HEK293T (cell line): Measurements from ENCODE around the gene SLC3A2.

Experiments
- CTCF ChIA-PET: fragments of 350-600 bp; formaldehyde crosslinking; extraction: SDS; loops from one replicate; lab custom pipeline; 2021; ENCODE audit warnings: antibody characterized with exemption, inconsistent platforms; lab: Yijun Ruan, JAX
- POLR2A ChIA-PET: fragments of 350-600 bp; formaldehyde crosslinking; extraction: SDS; loops from one replicate; lab custom pipeline; 2020; ENCODE audit warnings: antibody characterized with exemption, inconsistent platforms; lab: Yijun Ruan, JAX
- DNase-seq: peaks from one replicate; pipeline ENCODE4 v3.0.0; 2012; ENCODE audit warnings: mixed read lengths; ENCODE audit errors: extremely low spot score
- ARNT ChIP-seq: fragments of 450-650 bp; IDR thresholded peaks from 2 replicates; pipeline ENCODE4 v1.6.1; 2017; ENCODE audit warnings: mild to moderate bottlenecking
- BHLHE40 ChIP-seq: fragments of 450-650 bp; IDR thresholded peaks from 2 replicates; pipeline ENCODE4 v1.6.1; 2016; ENCODE audit warnings: mild to moderate bottlenecking, moderate library complexity, borderline replicate concordance
- CTBP1 ChIP-seq: fragments of 450-650 bp; IDR thresholded peaks from 2 replicates; pipeline ENCODE4 v1.6.1; 2016; ENCODE audit warnings: borderline replicate concordance
- ELF4 ChIP-seq: fragments of 450-650 bp; IDR thresholded peaks from 2 replicates; pipeline ENCODE4 v1.6.1; 2017; ENCODE audit warnings: antibody characterized with exemption
- FOXA1 ChIP-seq: fragments of 450-650 bp; IDR thresholded peaks from 2 replicates; pipeline ENCODE4 v1.6.1; 2016; ENCODE audit warnings: mild to moderate bottlenecking
- FOXK2 ChIP-seq: fragments of 450-650 bp; IDR thresholded peaks from 2 replicates; pipeline ENCODE4 v1.6.1; 2016; ENCODE audit warnings: mild to moderate bottlenecking
- FOXM1 ChIP-seq: fragments of 450-650 bp; IDR thresholded peaks from 2 replicates; pipeline ENCODE4 v1.6.1; 2017; ENCODE audit warnings: mild to moderate bottlenecking, borderline replicate concordance
- HDGF ChIP-seq: fragments of 450-650 bp; IDR thresholded peaks from 2 replicates; pipeline ENCODE4 v1.6.1; 2017; ENCODE audit warnings: antibody characterized with exemption, borderline replicate concordance
- L3MBTL2 ChIP-seq: fragments of 450-650 bp; conservative IDR thresholded peaks from 2 replicates; pipeline ENCODE4 v1.6.1; 2016; ENCODE audit warnings: mild to moderate bottlenecking
- LEF1 ChIP-seq: fragments of 450-650 bp; IDR thresholded peaks from 2 replicates; pipeline ENCODE4 v1.6.1; 2017; ENCODE audit warnings: mild to moderate bottlenecking, borderline replicate concordance
- NFRKB ChIP-seq: fragments of 450-650 bp; IDR thresholded peaks from 2 replicates; pipeline ENCODE4 v1.6.1; 2016; ENCODE audit warnings: mild to moderate bottlenecking, moderate library complexity
- SP1 ChIP-seq: fragments of 450-650 bp; IDR thresholded peaks from 2 replicates; pipeline ENCODE4 v1.6.1; 2017
- SUZ12 ChIP-seq: fragments of 450-650 bp; IDR thresholded peaks from 2 replicates; pipeline ENCODE4 v1.6.1; 2016; ENCODE audit warnings: mild to moderate bottlenecking
- TARDBP ChIP-seq: fragments of 450-650 bp; IDR thresholded peaks from 2 replicates; pipeline ENCODE4 v1.6.1; 2016
- ZNF384 ChIP-seq: fragments of 450-650 bp; IDR thresholded peaks from 2 replicates; pipeline ENCODE4 v1.6.1; 2016
- TF ChIP-seq, protein P1 (sequence below): fragments of 450-650 bp; IDR thresholded peaks from 2 replicates; pipeline ENCODE4 v1.6.1; 2016

Gene SLC3A2

DNA sequence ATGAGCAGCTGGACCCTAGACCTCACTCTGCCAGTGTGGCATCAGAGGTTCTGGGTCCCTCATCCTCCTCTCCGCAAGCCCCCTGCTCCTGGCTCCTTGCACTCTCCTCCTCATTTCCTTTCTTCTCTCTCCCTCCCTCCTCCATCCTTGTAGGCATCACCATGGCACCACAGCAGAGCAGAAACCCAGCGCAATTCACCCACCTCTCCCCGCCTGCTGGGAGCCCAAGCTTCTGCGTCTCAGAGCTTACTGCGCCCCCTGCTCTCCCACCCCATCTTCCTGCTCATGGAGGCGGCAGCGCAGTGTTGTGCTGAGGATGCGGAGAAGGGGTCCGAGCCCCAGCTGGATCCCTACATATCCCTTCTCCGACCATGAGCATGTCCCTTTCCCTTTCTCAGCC is 38.8 kb downstream of the SLC3A2 start:
- ChIA-PET POLR2A (no interaction called here), CTCF (interaction anchor here (1.5 kb wide), 2 partner anchors 14 to 102 kb away, joined by 5 to 6 read pairs; no protein-coding TSS in a partner anchor)
- no peak for TF ChIP-seq BHLHE40
- no peak for DNase-seq

DNA sequence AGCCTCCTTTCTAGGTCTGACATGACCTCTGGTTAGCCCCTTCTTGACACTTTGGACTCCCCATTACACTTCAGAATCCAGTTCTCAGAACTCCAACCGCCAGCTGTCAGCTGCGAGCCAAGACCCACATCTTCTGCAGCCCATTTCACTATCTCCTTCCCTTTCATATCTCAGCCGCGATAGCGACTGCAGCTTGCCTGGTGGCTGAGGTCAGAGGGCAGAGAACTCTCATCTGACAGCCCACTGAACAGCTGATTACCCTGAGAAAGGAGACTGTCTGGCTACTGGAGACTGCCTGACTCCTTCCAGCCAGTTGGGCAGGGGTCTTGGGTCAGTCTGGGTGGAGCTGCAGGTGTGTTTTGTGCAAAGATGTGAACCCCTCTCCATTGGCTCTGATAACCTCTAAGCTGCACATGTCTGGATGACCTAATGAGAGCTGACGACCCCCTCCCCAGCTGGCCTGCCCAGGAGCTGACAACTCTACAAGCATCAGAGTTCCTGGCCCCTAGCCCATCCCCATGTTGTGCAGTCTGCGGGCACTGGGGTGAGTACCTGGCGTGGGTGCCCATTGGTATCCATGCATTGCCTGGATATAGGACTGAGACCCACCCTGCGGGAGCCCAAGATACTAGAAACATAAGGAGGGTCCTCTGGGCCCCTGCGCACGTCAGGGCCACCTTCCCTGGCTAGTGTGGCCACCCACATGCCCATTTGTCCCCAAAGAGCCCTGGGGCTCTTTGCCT is 39.4 kb downstream of the SLC3A2 start:
- CTCF ChIA-PET = interaction anchor here (1.5 kb wide), 1 partner anchor 14 kb away, joined by 5 read pairs; no protein-coding TSS in a partner anchor
- no peak for DNase-seq
- POLR2A ChIA-PET = no interaction called here
- TF ChIP-seq FOXM1 (no peak), FOXA1 (no peak), SP1 (no peak), FOXK2 (no peak), NFRKB (no peak), ZNF384 (no peak), SUZ12 (no peak)
- TF ChIP-seq, protein P1, sequence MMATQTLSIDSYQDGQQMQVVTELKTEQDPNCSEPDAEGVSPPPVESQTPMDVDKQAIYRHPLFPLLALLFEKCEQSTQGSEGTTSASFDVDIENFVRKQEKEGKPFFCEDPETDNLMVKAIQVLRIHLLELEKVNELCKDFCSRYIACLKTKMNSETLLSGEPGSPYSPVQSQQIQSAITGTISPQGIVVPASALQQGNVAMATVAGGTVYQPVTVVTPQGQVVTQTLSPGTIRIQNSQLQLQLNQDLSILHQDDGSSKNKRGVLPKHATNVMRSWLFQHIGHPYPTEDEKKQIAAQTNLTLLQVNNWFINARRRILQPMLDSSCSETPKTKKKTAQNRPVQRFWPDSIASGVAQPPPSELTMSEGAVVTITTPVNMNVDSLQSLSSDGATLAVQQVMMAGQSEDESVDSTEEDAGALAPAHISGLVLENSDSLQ = no peak

DNA sequence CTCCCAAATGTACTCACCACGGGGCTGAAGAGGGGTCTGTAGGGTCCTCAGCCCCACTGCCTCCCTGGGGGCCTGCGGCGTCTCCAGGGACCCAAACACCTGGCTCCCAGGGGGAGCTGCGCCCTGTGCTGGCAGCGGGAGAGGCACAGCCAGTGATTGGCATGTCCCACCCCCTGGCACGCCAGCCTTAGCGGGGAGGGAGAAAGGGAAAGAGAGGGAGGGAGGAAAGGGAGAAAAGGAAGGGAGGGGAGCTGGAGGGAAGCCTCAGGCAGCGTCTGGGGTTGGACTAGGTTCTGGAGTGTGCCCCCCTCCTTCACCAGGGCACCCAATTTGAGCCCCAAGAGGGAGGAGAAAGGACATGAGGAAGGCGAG is 40.5 kb downstream of the SLC3A2 start, which contains the start of gene CHRM1:
CHRM1 (minus strand) TSS at position 163 of the 372 bp plus-strand sequence. CDS start 10,263 bp downstream, outside the sequence.
- TF ChIP-seq BHLHE40 (no peak), CTBP1 (no peak), FOXK2 (no peak), FOXA1 (no peak), TARDBP (no peak), SUZ12 (no peak), SP1 (no peak), L3MBTL2 (no peak), FOXM1 (no peak), ZNF384 (no peak), ARNT (no peak), LEF1 (no peak), ELF4 (no peak)
- TF ChIP-seq, protein P1 = no peak
- CTCF ChIA-PET = interaction anchor here (1.0 to 1.6 kb wide), 3 partner anchors 13 to 102 kb away, joined by 3 to 6 read pairs (median 3); no protein-coding TSS in a partner anchor
- no peak for DNase-seq
- POLR2A ChIA-PET = no interaction called here

DNA sequence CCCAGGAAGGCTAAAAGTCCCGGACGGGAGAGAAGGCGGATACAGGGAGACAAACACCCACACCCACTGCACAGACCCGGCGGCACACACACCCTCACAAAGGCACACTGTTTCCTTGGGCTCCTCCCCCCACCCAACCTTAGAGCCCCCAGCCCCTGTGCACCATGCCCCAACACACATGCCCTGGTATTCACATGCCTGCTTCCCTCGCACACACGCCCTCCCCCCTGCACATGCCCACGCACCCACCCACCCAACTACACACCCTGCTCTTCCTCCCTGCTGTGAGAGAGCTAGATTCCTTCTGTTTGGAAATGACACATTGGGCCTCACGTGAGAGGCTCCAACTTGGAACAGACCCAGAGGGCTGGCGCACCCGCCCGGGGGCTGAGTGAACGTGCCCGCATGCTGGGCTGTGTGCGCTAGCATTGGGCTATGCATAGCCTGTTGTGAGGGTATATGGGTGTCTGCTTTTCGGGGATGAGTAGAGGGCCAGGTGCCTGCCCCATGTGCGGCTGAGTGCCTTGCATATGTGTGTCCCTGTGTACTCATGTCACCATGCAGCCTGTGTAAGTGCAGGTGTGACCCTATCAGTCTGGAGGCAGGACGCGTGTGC is 41.0 kb downstream of the SLC3A2 start:
- TF ChIP-seq CTBP1 (no peak), L3MBTL2 (no peak), ELF4 (no peak)
- ChIA-PET CTCF (interaction anchor here (1.0 to 1.6 kb wide), 3 partner anchors 13 to 102 kb away, joined by 3 to 6 read pairs (median 3); no protein-coding TSS in a partner anchor), POLR2A (no interaction called here)
- no peak for DNase-seq

DNA sequence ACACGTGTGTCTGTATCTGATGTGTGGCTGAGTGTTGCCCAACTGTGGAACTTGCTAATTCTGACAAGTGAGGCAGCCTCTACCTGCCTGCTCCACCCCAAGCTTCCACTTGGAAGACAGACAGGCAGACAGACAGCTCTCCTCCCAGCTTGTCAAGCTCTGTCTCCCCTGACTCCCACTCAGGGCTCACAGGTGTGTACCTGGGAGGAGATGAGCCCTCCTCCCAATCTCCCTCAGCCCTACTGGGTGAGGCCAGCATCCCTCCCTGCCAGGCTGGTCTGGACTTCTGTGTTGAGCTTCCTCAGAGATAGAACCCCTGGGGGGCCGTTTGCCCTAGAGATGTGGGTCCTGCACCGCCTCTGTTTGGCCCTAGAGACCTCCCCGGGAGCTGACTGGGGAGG is 41.5 kb downstream of the SLC3A2 start:
- TF ChIP-seq, protein P1 = no peak
- TF ChIP-seq FOXM1 (no peak), FOXA1 (no peak), LEF1 (no peak), TARDBP (no peak)
- POLR2A ChIA-PET = no interaction called here
- no peak for DNase-seq
- CTCF ChIA-PET = interaction anchor here (1.0 to 1.6 kb wide), 3 partner anchors 14 to 101 kb away, joined by 3 to 6 read pairs (median 3); no protein-coding TSS in a partner anchor

DNA sequence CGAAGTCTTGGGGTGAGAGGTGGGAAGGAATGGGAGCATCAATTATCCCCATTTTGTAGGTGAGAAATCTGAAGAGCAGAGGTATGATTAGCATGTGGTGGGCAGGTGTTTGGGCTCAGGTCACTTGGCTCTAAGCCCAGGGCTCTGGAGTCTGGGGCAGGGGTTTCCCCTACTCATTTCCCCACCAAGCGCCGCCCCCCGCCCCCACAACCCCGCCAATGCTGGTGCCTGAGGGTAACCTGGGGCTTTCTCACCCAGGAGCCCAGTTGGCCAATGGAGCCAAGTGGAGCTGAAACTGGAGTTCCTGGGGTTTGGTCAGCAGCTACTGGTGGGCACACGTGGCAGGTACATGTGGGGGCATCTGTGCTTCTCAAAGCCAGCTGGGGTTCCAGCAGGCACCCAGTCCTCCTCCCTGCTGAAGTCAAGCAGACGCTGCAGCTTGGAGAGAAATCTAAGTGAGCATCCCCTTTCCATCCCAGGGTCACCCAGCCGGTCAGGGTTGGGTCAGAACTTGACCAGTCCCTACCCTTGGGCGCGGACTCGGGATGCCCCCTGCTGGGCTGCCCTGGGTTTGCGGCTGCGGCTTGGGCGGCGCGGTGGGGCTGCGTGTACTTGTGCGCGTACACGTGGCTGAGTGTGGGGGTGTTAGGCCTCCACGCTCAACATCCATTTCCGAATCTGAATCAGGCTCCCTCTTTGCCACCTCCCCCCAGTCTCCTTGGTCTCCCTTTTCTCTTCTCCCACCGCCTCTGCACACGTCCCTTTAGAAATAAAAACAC is 42.1 kb downstream of the SLC3A2 start:
- CTCF ChIA-PET = interaction anchor here (1.3 kb wide), 1 partner anchor 101 kb away, joined by 3 read pairs; no protein-coding TSS in a partner anchor
- POLR2A ChIA-PET = no interaction called here
- DNase-seq = no peak
- no peak for TF ChIP-seq TARDBP
- no peak for TF ChIP-seq SP1
- no peak for TF ChIP-seq ZNF384
- TF ChIP-seq NFRKB = no peak
- TF ChIP-seq BHLHE40 = no peak
- no peak for TF ChIP-seq FOXK2
- TF ChIP-seq FOXM1 = no peak
- TF ChIP-seq, protein P1 = no peak
- TF ChIP-seq ARNT = no peak
- TF ChIP-seq FOXA1 = no peak
- no peak for TF ChIP-seq LEF1
- TF ChIP-seq SUZ12 = no peak
- no peak for TF ChIP-seq HDGF
- no peak for TF ChIP-seq CTBP1
- TF ChIP-seq L3MBTL2 = no peak
- no peak for TF ChIP-seq ELF4
